ENCODE results near the gene REXO1.

REXO1 gene

GRCh38 chr19:1780272-1780958 lies 67.9 kb downstream of the REXO1 start:
- no peak for DNase-seq (ENCODE audit: low read depth)
- H3K4me3 ChIP-seq (ENCODE audit: low read length) = no peak overlapping the region
- TF ChIP-seq CTCF (IDR thresholded peaks at IDR 0.05; ENCODE audit: insufficient read depth, low read depth, low read length, missing control alignments) = peak; percentile 10

GRCh38 chr19:1779574-1779973 lies 68.7 kb downstream of the REXO1 start:
- no peak for DNase-seq (ENCODE audit: low read depth)
- H3K4me3 ChIP-seq (ENCODE audit: low read length) = no peak overlapping the region
- no peak for TF ChIP-seq CTCF (IDR thresholded peaks at IDR 0.05; ENCODE audit: insufficient read depth, low read depth, low read length, missing control alignments)

GRCh38 chr19:1777149-1777548 lies 71.1 kb downstream of the REXO1 start:
- no peak for DNase-seq (ENCODE audit: low read depth)
- no peak for TF ChIP-seq CTCF (IDR thresholded peaks at IDR 0.05; ENCODE audit: insufficient read depth, low read depth, low read length, missing control alignments)
- no peak overlapping the region for H3K4me3 ChIP-seq (ENCODE audit: low read length)

- no peak overlapping the region for H3K4me3 ChIP-seq (ENCODE audit: low read length)
- no peak for TF ChIP-seq CTCF (IDR thresholded peaks at IDR 0.05; ENCODE audit: insufficient read depth, low read depth, low read length, missing control alignments)
- no peak for DNase-seq (ENCODE audit: low read depth)
Measured at GRCh38 chr19:1776606-1777147, 71.6 kb downstream of the REXO1 start.

GRCh38 chr19:1775951-1776605 lies 72.2 kb downstream of the REXO1 start:
- no peak for TF ChIP-seq CTCF (IDR thresholded peaks at IDR 0.05; ENCODE audit: insufficient read depth, low read depth, low read length, missing control alignments)
- no peak overlapping the region for H3K4me3 ChIP-seq (ENCODE audit: low read length)
- DNase-seq (ENCODE audit: low read depth) = no peak

- DNase-seq (ENCODE audit: low read depth) = no peak
Measured at GRCh38 chr19:1774989-1775772, 73.1 kb downstream of the REXO1 start.

More at GRCh38 chr19:1774989-1775772, 73.1 kb downstream of the REXO1 start:
- peak; percentile 38 for TF ChIP-seq CTCF (IDR thresholded peaks at IDR 0.05; ENCODE audit: insufficient read depth, low read depth, low read length, missing control alignments)
- H3K4me3 ChIP-seq (ENCODE audit: low read length) = no peak overlapping the region

Measured in epithelial cell of esophagus (primary cell).